ENCODE results near the gene IGFBP5. TPM values are rescaled to one million over a fixed set of nuclear protein-coding genes. Genes with fewer than 3 reads are reported as not detected.

IGFBP5 gene
- polyA plus RNA-seq, 1 experiment, result 3,867 TPM

DNA sequence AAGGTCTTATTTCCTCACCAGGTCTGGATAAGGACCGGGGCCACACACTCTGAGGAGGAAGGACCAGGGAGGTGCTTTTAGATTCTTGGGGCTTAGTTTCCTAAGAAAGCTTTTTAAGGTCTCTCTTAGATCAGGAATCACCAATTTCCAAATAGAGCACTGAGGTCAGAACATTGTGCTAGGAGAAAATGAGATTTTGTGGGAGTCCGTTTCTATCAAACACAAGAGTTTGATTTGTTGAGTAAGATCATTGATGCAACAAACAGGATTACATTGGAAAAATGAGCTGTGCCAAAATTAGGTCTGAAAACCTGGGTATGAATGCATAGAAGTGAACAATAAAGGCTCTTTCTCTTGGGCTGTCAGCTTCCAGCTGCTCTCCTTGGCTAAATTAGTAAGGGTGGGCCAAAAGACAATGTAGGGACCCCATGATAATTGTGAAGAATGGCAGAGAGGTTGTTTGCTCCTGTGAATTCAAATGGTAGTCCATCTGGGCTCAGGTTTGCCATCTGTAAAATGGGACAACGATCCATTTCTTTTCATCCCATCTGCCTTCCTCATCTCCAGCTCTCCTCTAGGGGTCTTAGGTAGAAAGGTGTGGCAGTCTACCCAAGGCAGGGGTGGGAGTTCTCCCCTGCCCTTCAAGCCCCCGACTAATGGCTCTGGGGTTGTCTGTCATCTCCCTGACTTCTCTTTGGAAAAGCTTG, 42.1 kb downstream of the IGFBP5 start:
- H3K4me3 ChIP-seq (ENCODE audit: low read depth, low read length), result no peak overlapping the region
- H3K27me3 ChIP-seq (ENCODE audit: control insufficient read depth, insufficient read depth, low read length), result peaks cover 2% of the 10 kb centered on the region
- ChIA-PET CTCF (interaction anchor here (1.1 to 19.8 kb wide), 4 partner anchors 9 to 133 kb away, joined by 4 to 594 read pairs (median 6); no protein-coding TSS in a partner anchor), POLR2A (no interaction called here)
- H3K9me3 ChIP-seq (ENCODE audit: control insufficient read depth, insufficient read depth, low read length), result no peaks in the 10 kb centered on the region
- DNase-seq (ENCODE audit: low read depth, low spot score), result no peak
- no peak for TF ChIP-seq CTCF (IDR thresholded peaks at IDR 0.05; ENCODE audit: low read depth, low read length)
- peak overlapping the region; percentile 43 for H3K27ac ChIP-seq (ENCODE audit: low read depth, low read length)

- ChIA-PET POLR2A (interaction anchor here (1.1 to 1.3 kb wide), 3 partner anchors 10 to 154 kb away, joined by 3 to 4 read pairs (median 3); partner anchors contain the start of gene RPL37A), CTCF (interaction anchor here (1.1 to 19.8 kb wide), 5 partner anchors 9 to 133 kb away, joined by 4 to 594 read pairs (median 7); no protein-coding TSS in a partner anchor)
Observed at GRCh38 chr2:216652566-216652965, 42.8 kb downstream of the IGFBP5 start.

DNA sequence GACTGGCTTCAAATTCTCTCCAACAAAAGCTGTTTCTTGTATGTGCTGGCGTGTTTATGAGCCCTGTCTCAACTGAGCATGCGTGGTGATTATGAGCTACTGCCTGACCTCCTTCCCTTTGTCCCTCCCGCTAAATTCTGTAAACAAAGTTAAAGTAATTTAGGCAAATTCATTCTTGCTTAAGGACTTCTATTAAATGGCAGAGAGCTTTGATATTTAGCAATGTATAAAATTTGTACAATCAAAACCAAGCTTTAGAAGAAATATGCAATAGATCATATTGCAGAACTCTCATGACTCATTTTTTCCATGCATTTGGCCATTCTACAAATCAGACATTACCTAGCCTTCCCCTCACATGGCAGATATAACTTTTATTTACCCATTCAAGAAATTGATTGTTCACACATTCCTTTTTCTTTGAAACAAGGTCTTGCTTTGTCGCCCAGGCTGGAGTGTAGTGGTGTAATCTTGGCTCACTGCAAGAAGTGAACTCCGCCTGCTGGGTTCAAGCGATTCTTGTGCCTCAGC, 43.9 kb downstream of the IGFBP5 start:
- no peak for TF ChIP-seq CTCF (IDR thresholded peaks at IDR 0.05; ENCODE audit: low read depth, low read length)
- no peaks in the 10 kb centered on the region for H3K9me3 ChIP-seq (ENCODE audit: control insufficient read depth, insufficient read depth, low read length)
- CTCF ChIA-PET, result interaction anchor here (0.8 to 19.8 kb wide), 3 partner anchors 16 to 132 kb away, joined by 4 to 594 read pairs (median 7); no protein-coding TSS in a partner anchor
- peak overlapping the region; percentile 81 for H3K27ac ChIP-seq (ENCODE audit: low read depth, low read length)
- peak; percentile 53 for DNase-seq (ENCODE audit: low read depth, low spot score)
- no peak overlapping the region for H3K4me3 ChIP-seq (ENCODE audit: low read depth, low read length)
- H3K27me3 ChIP-seq (ENCODE audit: control insufficient read depth, insufficient read depth, low read length), result peaks cover 2% of the 10 kb centered on the region
- POLR2A ChIA-PET, result interaction anchor here (0.6 to 1.3 kb wide), 5 partner anchors 10 to 153 kb away, joined by 3 to 4 read pairs (median 3); partner anchors contain the start of gene RPL37A

More at GRCh38 chr2:216652566-216652965, 42.8 kb downstream of the IGFBP5 start:
- H3K9me3 ChIP-seq (ENCODE audit: control insufficient read depth, insufficient read depth, low read length), result no peaks in the 10 kb centered on the region
- no peak overlapping the region for H3K27ac ChIP-seq (ENCODE audit: low read depth, low read length)
- DNase-seq (ENCODE audit: low read depth, low spot score), result no peak
- peaks cover 2% of the 10 kb centered on the region for H3K27me3 ChIP-seq (ENCODE audit: control insufficient read depth, insufficient read depth, low read length)
- no peak for TF ChIP-seq CTCF (IDR thresholded peaks at IDR 0.05; ENCODE audit: low read depth, low read length)
- no peak overlapping the region for H3K4me3 ChIP-seq (ENCODE audit: low read depth, low read length)

DNA sequence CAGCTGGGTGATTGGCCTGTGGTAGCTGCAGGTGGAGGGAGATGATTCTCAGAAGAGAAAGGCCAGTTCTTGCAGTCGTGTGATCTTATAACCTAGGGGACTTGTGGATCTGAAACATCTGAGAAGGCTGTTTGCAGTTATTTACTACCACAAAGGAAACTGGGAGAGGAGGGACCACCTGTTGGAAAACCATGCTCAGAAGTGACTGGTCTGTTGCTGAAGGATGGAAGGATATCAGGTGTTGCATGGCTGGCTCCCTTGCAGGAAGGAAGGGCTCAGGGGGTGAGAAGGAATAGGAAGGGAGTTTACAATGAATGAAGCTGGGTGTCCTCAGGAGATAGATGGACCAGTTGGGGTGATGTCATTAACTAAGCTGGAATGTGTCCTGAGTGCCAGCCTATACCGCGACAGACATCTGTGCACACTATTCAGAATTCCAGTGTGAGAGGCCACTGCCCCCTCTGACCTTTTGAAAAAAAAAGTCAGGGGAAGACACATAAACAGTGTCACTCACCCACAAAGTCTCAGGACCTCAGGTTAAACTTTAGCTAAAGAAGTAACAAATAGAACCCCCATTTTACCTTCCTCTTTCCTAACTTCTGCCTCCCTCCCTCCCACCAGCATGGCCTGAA, 44.6 kb downstream of the IGFBP5 start:
- Histone ChIP-seq H3K27ac (ENCODE audit: low read depth, low read length) (peak overlapping the region; percentile 81), H3K4me3 (ENCODE audit: low read depth, low read length) (no peak overlapping the region), H3K9me3 (ENCODE audit: control insufficient read depth, insufficient read depth, low read length) (no peaks in the 10 kb centered on the region), H3K27me3 (ENCODE audit: control insufficient read depth, insufficient read depth, low read length) (peaks cover 3% of the 10 kb centered on the region)
- TF ChIP-seq CTCF (IDR thresholded peaks at IDR 0.05; ENCODE audit: low read depth, low read length), result no peak
- no peak for DNase-seq (ENCODE audit: low read depth, low spot score)
- ChIA-PET POLR2A (interaction anchor here (1.0 kb wide), 1 partner anchor 53 kb away, joined by 3 read pairs; no protein-coding TSS in a partner anchor), CTCF (interaction anchor here (0.6 to 19.8 kb wide), 6 partner anchors 15 to 131 kb away, joined by 3 to 594 read pairs (median 4); no protein-coding TSS in a partner anchor)
